Jurkat, Clone E6-1 (cell line): ENCODE data around the gene PRKD1.
"Not testable (repeated sequence)": the region's sequence is repeated elsewhere in the genome, so short reads cannot be mapped to it uniquely, and the experiment has no call there.

Experiments
- DNase-seq: peaks from one replicate; pipeline ENCODE4 v3.0.0-alpha.2; 2011; ENCODE audit warnings: low read depth, low spot score
- H3K4me3 ChIP-seq: 2 replicates; pipeline ENCODE4 v1.5.1; 2011; ENCODE audit warnings: mild to moderate bottlenecking, low read length, control low read depth, moderate library complexity

Gene PRKD1

GRCh38 chr14:29906256-29906870, 21.3 kb downstream of the PRKD1 start:
- no peak for DNase-seq
- H3K4me3 ChIP-seq, result no peak overlapping the region

GRCh38 chr14:29905543-29905942, 22.1 kb downstream of the PRKD1 start:
- DNase-seq, result no peak
- H3K4me3 ChIP-seq, result no peak overlapping the region

DNA sequence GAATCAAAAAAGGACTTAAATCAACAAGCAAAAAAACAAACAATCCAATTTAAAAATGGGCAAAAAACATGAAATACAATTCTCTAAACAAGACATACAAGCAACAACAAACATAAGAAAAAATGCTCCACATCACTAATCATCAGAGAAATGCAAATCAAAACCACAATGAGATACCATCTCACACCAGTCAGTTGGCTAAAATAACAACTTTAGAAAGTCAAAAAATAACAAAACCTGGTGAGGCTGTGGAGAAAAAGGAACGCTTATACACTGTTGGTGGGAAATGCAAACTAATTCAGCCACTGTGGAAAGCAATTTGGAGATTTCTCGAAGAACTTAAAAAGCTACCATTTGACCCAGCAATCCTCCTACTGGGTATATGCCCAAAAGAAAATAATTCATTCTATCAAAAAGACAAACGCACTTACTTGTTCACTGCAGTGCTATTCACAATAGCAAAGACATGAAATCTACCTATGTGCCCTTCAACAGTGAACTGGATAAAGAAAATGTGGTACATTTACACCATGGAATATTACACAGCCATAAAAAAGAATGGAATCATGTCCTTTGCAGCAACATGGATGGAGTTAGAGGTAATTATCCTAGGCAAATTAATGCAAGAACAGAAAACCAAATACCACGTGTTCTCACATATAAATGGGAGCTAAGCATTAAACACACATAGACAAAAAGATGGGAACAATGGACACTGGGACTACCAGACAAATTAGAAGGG, 26.9 kb downstream of the PRKD1 start:
- DNase-seq, result no peak
- H3K4me3 ChIP-seq, result no peak overlapping the region

- no peak for DNase-seq
- H3K4me3 ChIP-seq, result no peak overlapping the region
Measured at GRCh38 chr14:29898470-29898869, 29.2 kb downstream of the PRKD1 start.

DNA sequence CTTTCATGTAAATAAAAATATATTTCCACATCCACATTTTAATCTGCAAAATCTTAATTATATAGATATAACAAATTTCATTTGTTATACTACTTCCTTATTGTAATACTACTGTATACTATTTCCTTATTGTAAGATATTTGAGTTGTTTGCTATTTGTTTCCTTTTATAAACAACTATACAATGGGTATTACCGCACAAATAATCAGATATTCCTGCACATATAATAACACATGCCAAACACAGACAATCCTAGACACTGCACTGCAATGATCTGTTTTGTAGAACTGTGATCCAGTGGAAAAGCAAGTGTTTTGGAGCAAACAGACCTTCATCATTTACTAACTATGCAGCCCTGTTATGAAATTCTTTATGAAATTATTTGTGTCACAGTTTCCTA, 30.5 kb downstream of the PRKD1 start:
- H3K4me3 ChIP-seq, result no peak overlapping the region
- DNase-seq, result no peak

DNA sequence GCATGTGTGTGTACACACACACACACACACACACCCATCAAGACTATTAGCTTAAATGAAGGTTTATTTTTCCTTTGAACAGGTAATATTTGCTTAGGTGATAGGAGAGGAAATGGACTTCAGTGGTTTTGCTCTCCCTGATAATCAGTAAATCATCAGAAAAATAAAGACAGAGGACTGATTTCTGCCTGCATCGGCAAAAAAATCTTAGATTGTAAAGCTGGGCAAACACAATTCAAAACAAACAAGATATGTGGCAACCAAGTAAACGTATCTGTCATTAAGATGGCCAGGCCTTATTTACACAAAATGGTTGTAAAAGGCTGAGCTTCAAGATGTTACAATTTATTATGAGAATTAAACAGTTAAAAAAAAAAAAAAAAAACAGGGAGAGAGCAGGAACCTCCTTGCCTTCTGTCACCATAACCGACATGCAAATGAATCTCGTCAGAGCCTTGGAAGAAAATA, 31.3 kb downstream of the PRKD1 start:
- DNase-seq, result no peak
- H3K4me3 ChIP-seq, result no peak overlapping the region

DNA sequence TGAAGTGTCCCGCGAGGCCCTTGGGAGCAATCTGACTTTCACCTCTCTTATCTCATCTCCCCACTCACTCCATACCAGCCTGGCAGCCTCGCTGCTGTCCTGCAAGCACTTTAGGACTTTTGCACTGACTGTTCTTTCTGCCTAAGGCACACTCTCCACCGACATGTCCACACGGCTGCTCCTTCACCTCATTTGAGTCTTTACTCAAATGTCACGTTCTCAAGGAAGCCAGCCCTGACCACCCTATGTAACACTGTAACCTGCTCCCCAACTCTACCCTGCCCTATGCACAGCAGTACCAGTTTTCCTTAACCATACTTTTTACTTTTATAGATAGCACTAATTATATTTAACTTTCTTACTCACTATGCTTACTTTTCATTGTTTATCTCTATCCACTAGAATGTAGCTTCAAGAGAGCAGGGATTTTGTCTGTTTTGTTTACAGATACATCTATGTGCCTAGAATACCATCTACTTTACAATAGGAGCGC, 32.0 kb downstream of the PRKD1 start:
- DNase-seq, result no peak
- H3K4me3 ChIP-seq, result no peak overlapping the region

DNA sequence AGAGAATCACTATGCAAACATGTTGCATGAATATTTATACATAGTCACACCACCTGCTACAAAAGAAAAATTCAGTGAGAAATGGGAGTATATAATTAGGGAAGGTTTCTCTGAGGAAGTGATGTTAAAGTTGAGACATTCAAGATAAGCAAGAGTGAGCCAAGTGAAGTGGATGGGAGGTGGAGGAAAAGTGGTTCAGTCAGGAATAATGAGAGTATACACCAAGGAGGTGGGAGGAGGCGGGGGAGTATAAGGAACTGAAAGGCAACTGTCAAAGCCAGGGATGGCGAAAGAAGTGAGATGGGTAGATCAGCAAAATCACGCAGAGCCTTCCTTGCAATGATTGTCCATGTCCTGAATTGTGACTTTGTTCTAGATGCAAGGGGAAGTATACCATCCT, 33.7 kb downstream of the PRKD1 start:
- DNase-seq, result no peak
- no peak overlapping the region for H3K4me3 ChIP-seq

DNA sequence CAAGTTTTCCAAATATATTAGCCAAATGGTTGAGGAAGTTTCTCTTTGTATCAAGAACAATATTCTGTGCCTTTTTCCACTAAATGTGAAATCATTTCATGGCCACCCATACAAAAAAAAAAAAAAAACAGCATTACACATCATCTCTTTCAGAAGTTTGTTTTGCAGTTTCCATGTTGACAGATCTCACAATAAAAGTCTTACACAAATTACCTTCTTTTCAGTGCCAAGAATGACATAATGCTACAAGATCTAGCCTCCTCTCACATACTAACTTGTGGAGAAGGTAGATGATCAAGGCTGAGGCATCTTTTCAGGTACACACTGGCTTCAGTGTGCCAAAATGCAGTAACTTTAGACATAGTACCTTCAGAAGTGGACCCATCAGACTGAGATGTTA, 35.3 kb downstream of the PRKD1 start:
- no peak for DNase-seq
- no peak overlapping the region for H3K4me3 ChIP-seq

GRCh38 chr14:29885988-29886387, 41.7 kb downstream of the PRKD1 start:
- DNase-seq, result no peak
- H3K4me3 ChIP-seq, result no peak overlapping the region

- no peak for DNase-seq
- no peak overlapping the region for H3K4me3 ChIP-seq
Measured at GRCh38 chr14:29868000-29868399, 59.6 kb downstream of the PRKD1 start.

DNA sequence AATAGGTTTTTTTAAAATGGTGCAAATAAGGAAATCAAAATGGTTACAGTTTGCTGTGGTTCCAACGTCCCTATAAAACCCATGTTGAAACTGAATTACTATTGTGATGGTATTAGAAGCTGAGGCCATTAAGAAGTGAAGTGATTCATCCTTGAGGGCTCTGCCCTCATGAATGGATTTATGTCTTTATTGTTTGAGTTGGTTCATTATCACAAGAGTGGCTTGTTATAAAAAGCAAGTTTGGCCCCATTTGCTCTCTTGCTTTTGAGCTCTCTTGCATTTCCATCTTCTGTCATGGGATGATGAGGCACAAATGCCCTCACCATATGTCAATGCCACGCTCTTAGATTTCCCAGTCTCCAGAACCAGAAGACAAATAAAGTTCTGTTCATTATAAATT, 62.3 kb downstream of the PRKD1 start:
- H3K4me3 ChIP-seq, result no peak overlapping the region
- no peak for DNase-seq

GRCh38 chr14:29861996-29862395, 65.7 kb downstream of the PRKD1 start:
- H3K4me3 ChIP-seq, result no peak overlapping the region
- DNase-seq, result no peak

GRCh38 chr14:29858299-29858698, 69.3 kb downstream of the PRKD1 start:
- DNase-seq, result no peak
- no peak overlapping the region for H3K4me3 ChIP-seq

- no peak overlapping the region for H3K4me3 ChIP-seq
- no peak for DNase-seq
Measured at GRCh38 chr14:29857551-29857950, 70.1 kb downstream of the PRKD1 start.

GRCh38 chr14:29856516-29856915, 71.1 kb downstream of the PRKD1 start:
- H3K4me3 ChIP-seq, result no peak overlapping the region
- DNase-seq, result no peak

- DNase-seq, H3K4me3 ChIP-seq: not testable (repeated sequence)
Measured at GRCh38 chr14:29853691-29854090, 74.0 kb downstream of the PRKD1 start.

- H3K4me3 ChIP-seq, result no peak overlapping the region
- DNase-seq, result no peak
Measured at GRCh38 chr14:29853272-29853671, 74.4 kb downstream of the PRKD1 start.

DNA sequence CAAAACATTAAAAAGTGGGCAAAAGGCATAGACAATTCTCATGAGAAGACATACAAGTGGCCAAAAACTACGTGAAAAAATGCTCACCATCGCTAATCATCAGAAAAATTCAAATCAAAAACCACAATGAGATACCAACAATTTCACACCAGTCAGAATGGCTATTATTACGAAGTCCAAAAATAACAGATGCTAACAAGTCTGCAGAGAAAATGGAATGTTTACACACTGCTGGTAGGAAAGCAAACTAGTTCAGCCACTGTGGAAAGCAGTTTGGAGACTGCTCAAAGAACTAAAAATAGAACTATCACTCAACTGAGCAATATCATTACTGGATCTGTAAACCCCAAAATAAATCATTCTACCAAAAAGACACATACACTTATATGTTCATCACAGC, 76.2 kb downstream of the PRKD1 start:
- DNase-seq, result no peak

DNA sequence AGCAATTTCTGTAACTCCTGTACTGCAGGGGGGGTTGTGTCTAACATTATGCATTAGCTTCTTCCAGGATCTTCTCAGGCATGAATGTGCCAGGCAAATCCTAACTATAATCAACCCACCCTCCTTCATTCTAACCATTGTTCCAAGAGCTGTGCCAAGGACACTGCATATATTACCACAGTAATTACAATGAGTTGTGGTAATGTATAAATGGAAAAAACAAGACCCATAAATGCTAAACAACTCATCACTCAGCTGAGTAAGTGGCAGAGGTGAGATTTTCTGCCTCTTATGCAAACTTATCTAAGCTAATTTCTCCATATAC, 80.6 kb downstream of the PRKD1 start:
- DNase-seq, result no peak
- H3K4me3 ChIP-seq, result no peak overlapping the region

More for the DNA sequence above, 76.2 kb downstream of the PRKD1 start:
- no peak overlapping the region for H3K4me3 ChIP-seq
